NCI-H1417 (cell line): ENCODE results near the gene MICU2.
"Not testable (repeated sequence)": the region's sequence is repeated elsewhere in the genome, so short reads cannot be mapped to it uniquely, and the experiment has no call there.

ENCODE experiments used
- DNase-seq, 3 experiments: peaks; one replicate each; lab custom pipeline; 2025; lab: John Stamatoyannopoulos, UW

MICU2 gene

GRCh38 chr13:21594715-21595545 is 9.0 kb downstream of the MICU2 start:
- DNase-seq = no peak

- not testable (repeated sequence) for DNase-seq
Observed at GRCh38 chr13:21590665-21591456, 13.1 kb downstream of the MICU2 start.

DNA sequence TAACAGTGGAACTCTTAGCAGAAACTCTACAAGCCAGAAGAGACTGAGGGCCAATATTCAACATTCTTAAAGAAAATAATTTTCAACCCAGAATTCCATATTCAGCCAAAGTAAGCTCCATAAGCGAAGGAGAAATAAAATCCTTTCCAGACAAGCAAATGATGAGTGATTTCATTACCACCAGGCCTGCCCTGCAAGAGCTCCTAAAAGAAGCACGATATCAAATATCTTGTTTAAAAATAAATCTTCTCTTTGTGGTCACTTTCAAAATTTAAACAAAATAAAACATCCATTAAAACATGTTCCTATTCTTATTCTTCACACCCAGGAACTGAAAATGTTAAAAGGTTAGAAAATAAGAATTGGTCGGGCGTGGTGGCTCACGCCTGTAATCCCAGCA is 13.7 kb downstream of the MICU2 start:
- no peak for DNase-seq

GRCh38 chr13:21589510-21589909 is 14.5 kb downstream of the MICU2 start:
- DNase-seq = not testable (repeated sequence)

- not testable (repeated sequence) for DNase-seq
Observed at GRCh38 chr13:21588411-21588810, 15.6 kb downstream of the MICU2 start.

DNA sequence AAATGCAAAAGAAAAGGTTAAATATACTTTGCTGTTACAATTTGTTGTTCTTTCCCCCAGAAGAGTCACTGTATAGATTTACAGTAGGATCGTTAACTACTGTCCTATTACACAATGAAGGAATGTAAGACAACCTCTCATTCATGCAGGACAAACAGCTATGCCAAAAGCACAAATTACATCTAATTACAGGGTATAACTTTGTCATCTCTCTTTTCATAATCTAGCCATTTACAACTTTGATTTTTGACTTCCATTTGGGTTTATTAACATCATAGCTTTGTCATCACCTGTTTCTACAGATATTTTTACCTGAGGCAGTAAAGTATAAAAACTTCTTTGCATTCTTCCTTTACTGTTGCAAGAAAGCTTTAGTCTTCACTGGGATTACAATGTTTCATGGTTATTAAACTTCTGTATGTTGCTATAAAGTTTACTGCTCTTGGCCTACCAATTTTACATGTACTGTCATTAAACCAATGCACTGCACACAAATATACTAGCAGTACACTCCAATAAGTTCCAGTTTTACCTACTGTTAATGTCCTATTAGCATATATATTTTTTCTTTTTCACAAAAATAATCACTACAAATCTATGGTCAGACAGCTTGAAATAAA is 18.9 kb downstream of the MICU2 start:
- no peak for DNase-seq

- no peak for DNase-seq
Observed at GRCh38 chr13:21583478-21583877, 20.5 kb downstream of the MICU2 start.

- DNase-seq = no peak
Observed at GRCh38 chr13:21580736-21581135, 23.2 kb downstream of the MICU2 start.

- no peak for DNase-seq
Observed at GRCh38 chr13:21579754-21580316, 24.1 kb downstream of the MICU2 start.

DNA sequence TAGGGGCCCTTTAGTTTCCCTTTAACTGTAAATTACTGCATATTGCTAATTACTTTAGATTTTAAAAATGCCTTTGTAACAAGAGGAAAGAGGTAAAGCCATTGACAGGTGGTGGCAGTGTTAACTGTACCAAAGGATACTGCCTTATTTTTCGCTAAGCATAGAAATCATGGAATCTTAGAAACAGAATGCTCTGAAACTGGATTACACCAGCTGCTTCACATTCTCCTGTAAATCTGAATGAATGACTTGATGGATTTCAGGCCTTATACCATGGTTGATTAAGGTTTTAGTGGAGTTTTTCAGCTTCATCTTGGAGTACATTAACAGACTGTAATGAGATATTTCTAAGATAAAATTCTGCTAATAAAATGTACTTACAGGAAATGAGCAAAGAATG is 25.2 kb downstream of the MICU2 start:
- DNase-seq = no peak

DNA sequence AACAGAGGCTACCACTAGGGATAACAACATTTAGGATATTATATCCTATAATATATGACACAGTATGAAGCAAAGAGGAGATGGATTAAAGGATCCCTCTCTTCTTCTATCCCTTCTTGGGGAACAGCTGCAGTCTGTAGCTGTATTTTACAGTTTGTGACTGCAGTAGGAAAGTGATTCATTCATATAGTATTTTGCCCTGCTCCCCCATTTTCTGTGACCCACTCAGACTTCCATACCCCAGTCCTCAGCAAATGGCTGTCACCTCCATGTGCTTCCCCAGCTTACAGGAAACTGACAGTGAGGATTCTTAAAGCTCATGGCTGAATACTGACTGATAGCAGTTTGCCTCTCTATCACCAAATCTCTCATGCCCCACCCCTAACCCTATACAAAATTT is 27.5 kb downstream of the MICU2 start:
- DNase-seq = no peak

DNA sequence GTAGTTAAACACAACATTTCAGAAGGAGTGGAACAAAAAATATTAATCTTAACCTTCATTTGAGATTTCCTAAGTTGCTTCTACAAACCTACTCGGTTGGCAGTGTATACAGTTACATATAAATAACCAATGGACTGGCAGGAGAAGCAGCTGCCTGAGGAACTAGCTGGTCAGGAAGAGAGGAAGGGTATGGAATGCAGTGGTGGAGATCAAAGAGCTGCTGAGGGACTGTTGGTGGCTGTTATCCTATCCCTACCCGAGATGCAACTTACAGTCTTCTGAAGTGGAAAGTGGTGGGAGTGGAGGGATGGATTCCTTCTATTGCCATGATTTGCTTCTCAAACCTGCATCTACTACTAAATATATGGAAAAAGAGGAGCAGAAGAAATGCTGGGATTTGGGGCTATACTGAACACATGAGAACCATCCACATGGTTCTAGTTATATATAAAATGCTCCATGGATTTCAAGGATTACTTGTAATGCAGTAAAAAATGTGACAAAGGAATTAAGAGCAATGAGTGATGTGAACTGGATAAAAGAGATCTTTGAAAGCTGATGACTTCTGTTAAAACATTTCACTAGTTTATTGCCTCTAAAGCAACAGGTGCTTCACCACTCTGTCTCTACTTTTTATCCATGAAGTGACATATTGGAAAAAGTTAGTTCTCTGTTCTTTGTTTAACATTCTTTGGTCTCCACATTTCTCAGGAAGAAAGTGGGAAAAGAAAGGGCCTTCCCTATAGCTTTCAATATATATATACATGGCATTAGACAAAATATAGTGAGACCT is 29.9 kb downstream of the MICU2 start:
- no peak for DNase-seq

DNA sequence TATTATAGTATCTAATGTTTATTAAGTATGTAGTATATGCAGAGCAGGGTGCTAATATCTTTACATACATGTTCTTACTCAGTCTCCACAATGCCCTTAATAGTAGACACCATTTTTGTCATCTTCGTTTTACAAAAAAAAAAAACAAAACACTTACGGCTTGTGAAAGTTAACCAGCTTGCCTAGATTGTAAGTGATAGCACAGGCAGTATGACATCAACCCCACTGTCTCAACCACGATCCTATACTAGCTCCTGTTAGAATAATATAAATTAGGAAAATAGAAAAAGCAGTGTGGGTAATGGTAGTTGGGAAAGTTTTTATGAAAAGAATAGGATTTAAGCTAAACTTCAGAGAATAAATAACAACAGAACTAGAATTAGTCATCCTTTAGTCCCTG is 34.3 kb downstream of the MICU2 start:
- DNase-seq = no peak

GRCh38 chr13:21568854-21569253 is 35.1 kb downstream of the MICU2 start:
- no peak for DNase-seq

GRCh38 chr13:21567714-21568113 is 36.3 kb downstream of the MICU2 start:
- DNase-seq = no peak

- DNase-seq = no peak
Observed at GRCh38 chr13:21557995-21558394, 46.0 kb downstream of the MICU2 start.

GRCh38 chr13:21556051-21556450 is 47.9 kb downstream of the MICU2 start:
- no peak for DNase-seq

DNA sequence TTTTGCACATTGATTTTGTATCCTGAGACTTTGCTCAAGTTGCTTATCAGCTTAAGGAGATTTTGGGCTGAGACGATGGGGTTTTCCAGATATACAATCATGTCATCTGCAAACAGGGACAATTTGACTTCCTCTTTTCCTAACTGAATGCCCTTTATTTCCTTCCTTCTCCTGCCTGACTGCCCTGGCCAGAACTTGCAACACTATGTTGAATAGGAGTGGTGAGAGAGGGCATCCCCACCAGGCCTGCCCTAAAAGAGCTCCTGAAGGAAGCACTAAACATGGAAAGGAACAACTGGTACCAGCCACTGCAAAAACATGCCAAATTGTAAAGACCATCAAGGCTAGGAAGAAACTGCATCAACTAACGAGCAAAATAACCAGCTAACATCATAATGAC is 50.7 kb downstream of the MICU2 start:
- not testable (repeated sequence) for DNase-seq

DNA sequence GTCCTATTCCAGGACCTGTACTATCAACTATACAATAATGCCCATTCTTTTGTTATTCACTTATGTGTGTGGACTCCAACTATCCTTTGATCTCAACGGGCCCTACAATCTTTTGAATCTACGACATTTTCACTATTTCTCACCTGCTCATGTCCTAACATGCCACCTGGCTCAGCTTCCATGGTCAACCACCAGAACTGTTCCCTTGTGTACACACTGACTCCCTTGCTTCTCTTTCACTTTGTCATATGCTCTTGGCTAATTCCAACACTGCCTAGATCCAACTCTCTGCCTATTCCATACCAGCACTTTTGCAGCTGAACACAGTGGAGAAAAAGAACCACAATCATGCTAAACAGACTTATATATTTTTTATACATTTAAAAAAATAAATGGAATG is 53.1 kb downstream of the MICU2 start:
- no peak for DNase-seq

- DNase-seq = no peak
Observed at GRCh38 chr13:21549633-21550032, 54.3 kb downstream of the MICU2 start.

GRCh38 chr13:21548577-21548976 is 55.4 kb downstream of the MICU2 start:
- no peak for DNase-seq

GRCh38 chr13:21546372-21546771 is 57.6 kb downstream of the MICU2 start:
- no peak for DNase-seq
